ENCODE data around the gene TCERG1.
"Not testable (repeated sequence)": the region's sequence is repeated elsewhere in the genome, so short reads cannot be mapped to it uniquely, and the experiment has no call there.

TCERG1 gene

DNA sequence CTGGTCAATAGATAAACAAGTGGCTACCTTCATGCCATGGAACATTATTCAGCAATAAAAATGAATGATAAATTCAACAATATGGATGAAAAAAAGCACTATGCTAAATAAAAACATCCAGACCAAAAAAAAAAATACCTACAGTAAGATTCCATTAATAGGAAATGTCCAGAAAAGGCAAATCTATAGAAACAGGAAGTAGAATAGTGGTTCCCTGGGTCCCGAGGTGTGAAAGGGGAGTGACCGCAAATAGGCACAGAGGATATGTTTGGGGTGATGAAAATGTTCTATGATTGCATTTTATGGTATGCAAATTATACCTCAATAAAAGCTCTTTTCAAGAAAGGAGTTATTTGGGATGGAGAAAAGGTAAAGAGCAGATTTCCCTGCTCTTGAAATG is 72.4 kb downstream of the TCERG1 start:
- in situ Hi-C loops (cut with HindIII; ENCODE audit: low sequenced_read_pairs), result no loop called here

DNA sequence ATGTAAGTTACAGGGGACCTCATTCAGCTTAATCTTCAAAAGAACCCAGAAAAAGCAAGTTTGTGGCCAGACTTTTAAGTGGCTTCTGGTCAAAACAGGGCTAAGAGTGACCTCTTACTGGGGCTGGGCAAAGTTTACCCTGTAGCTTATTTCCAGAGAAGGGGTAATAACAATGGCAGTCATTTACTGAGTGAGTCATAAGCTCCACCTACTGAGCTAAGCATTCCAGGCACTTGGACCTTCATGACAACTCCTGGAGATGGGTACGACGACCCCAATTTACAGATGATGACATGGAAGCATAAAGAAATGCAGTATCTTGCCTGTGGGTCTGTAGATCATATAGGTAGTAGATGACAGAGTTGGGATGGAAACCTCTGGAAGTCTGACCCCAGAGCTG is 73.6 kb downstream of the TCERG1 start:
- in situ Hi-C loops (cut with HindIII; ENCODE audit: low sequenced_read_pairs), result no loop called here

DNA sequence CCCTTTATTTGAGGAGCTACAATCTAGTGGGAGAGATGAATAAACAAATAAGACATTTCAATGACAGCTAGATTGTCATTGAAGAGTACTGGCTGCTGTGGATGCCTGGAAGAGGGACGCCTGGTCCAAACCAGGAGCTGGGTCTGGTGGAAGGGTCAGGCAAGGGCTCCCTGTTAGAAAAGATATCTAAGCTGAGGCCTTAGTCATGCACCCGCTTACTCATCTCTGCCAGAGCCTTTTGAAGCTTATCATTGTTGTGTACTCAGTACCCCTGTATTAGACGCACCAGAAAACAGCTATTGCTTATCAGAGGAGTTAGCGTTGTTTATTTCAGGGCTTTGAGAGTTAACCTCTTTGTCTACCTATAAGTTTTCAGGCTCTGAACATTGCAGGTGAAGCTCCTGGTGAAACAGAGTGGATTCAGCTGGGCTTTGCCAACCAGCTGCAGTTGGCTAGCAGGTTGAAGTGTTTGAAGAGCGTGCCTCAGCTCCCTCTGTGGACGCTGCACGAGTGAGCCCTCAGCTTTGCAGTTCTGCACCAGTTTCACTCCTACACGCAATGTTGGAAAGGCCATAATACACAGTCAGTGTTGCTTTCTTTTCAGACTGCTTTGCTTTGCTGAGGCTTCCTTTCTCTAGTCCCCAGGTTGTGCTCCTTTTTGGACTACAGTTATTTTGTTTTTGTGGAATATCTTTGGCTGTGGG is 74.4 kb downstream of the TCERG1 start:
- in situ Hi-C loops (cut with HindIII; ENCODE audit: low sequenced_read_pairs), result no loop called here

DNA sequence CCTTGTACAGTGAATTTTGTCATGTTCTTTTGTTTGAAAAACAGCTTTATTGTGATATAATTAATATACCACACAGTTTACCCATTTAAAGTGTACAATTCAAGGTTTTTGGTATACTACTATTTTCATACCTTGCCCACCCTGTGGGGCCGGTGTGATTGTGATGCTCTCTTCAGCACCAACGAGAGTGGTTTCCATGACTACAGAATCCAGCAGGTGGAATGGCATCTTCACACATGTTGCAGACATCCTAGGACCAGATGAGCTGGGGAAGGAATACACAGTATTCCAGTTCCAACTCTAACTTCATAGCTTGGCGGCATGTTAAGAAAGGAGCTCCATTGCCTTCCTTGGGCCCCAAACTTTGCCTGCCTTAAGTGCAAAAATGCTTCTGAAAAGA is 76.6 kb downstream of the TCERG1 start:
- in situ Hi-C loops (cut with HindIII; ENCODE audit: low sequenced_read_pairs), result no loop called here

DNA sequence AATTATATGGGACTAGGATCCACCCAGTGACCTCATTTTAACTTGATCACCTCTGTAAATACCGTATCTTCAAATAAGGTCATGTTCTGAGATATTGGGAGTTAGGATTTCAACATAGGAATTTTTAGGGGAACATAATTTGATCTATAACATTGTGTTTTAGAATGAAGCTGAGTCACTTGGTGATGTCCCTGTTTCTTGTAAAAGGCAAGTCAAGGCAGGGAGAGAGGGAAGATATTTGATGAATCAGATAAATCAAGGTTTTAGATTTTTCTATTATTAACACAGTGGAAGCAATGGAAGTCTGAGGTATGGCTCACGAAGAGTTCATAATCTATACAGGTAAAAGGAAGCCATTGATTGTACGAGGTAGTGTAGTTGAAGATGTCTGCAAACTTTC is 80.7 kb downstream of the TCERG1 start:
- in situ Hi-C loops (cut with HindIII; ENCODE audit: low sequenced_read_pairs), result no loop called here

DNA sequence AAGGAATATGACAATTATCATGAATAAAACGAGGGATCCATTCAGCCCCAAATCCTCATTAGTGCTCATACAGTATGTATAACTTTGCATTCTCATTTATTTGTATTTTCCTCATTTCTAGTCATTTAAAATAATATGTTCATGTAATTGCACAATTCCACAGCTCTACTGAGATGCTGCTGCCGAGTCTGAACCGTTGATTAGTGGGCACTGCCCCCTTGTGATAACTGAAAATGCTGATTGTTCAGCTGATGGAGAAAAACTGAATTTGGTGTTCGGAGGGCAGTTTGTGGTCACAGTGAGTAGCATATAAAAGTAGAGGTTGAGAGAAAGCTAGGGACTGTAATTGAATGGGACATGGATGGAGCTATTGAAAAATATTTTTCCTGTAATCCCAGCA is 81.1 kb downstream of the TCERG1 start:
- in situ Hi-C loops (cut with HindIII; ENCODE audit: low sequenced_read_pairs), result no loop called here

DNA sequence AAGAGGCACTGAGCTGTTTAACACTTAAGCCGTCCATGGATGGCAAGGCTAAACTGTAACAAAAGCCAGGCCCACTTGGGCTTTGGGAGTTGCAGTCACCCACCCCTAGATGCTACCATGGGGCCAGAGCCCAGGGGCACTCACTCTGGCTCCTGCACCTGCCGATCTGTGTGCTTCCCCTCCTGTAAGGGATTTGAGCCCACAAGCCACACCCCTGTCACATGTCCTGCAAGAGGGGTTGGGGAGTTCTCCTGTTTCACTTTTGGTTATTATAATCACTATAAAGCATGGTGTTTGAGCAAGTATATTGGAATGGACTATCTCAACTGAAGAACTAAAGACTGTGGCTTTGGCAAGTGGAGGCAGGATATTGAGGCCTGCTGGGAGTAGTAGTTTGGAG is 82.9 kb downstream of the TCERG1 start:
- in situ Hi-C loops (cut with HindIII; ENCODE audit: low sequenced_read_pairs), result no loop called here

DNA sequence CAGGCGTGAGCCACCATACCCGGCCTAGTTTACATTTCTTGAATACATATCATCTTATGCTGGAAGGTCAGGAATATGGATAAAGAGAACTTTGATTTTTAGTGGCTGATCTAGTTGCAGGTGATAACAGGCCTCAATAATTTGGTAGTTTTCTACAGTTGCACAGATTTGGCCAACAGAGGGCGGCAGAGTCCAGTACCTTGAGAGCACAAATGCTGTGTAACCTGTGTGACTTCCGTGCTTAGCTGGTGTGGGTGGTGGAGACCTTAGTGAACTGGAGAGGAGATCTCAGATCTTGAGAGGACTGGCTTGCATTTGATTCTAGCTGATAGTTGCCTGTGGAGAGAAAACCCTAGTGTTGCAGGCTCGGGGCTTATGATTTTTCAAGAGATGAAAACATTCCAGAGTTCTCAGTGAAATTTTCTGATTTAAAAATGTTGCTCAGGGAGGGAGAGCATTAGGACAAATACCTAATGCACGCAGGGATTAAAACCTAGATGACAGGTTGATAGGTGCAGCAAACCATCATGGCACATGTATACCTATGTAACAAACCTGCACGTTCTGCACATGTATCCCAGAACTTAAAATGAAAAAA is 86.2 kb downstream of the TCERG1 start:
- in situ Hi-C loops (cut with HindIII; ENCODE audit: low sequenced_read_pairs), result no loop called here

DNA sequence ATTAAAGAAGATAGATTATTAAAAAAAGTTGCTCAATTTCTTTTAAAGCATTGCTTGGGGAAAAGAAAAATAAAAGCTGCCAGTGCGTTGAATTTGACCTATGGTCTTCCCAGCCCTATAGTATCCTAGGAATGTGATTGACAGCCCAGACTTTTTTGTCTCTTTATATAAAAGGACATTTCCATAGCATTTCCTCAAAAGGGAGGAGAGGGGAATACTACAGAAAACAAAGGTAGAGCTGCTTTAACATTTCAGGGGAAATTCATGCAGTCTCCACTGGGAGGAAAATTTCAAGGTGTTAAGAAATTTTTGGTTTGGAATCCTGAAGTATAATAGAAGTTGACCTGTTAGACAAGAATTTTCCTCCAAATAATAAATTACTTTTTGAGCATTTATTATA is 86.7 kb downstream of the TCERG1 start:
- in situ Hi-C loops (cut with HindIII; ENCODE audit: low sequenced_read_pairs), result no loop called here

DNA sequence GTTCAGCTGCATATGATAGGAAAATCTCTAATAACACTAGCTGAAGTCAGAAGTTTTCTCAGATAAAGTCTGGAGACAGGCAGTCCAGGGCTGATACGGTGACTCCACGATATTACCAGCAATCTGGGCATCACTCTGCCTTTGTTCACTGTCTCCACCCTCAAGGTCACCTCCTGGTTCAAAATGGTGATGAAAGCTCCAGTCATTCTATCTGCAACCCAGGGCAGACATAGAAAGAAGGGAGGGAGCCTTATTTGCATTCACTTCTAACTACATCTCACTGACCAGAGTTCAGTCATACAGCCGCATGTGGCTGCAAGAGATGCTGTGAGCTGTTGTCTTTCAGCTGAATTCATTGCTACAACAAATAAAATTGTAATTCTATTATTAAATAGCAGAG is 91.3 kb downstream of the TCERG1 start:
- in situ Hi-C loops (cut with HindIII; ENCODE audit: low sequenced_read_pairs), result no loop called here

DNA sequence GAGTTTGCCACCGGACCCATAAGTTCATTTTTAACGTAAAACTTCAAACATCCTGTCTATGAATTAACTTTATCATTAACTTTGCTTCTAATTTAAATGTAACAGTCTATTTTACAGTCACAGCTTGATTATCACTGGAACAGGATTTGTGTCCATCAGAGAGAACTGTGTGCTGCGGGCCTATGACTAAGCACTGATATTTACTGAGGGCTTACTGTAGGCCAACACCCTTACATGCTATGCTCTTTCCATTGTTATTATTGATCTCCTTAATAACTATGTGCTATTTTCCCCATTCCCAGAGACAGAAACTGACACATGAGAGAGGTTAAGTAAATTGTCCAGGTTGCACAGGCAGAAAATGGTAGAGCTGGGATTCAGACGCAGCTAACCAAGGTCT is 92.8 kb downstream of the TCERG1 start:
- in situ Hi-C loops (cut with HindIII; ENCODE audit: low sequenced_read_pairs), result no loop called here

DNA sequence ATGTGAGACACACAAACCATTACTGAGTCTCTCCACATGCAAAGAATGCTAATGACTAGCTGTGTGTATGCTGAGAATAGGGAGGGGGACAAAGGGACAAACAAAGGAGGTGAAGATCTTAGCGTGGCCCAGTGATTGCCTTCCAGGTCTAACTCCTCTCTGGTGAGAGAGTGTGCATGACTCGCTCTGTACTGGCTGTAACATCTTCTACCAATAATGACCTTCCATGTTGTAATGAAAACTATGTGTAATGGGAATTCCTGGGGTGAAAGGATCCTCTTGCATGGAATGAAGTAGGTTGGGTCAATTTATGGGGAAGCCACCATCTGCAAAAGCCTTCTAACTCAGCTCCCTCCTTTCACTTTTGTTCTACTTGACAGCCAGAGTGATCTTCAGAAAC is 93.3 kb downstream of the TCERG1 start:
- in situ Hi-C loops (cut with HindIII; ENCODE audit: low sequenced_read_pairs), result no loop called here

DNA sequence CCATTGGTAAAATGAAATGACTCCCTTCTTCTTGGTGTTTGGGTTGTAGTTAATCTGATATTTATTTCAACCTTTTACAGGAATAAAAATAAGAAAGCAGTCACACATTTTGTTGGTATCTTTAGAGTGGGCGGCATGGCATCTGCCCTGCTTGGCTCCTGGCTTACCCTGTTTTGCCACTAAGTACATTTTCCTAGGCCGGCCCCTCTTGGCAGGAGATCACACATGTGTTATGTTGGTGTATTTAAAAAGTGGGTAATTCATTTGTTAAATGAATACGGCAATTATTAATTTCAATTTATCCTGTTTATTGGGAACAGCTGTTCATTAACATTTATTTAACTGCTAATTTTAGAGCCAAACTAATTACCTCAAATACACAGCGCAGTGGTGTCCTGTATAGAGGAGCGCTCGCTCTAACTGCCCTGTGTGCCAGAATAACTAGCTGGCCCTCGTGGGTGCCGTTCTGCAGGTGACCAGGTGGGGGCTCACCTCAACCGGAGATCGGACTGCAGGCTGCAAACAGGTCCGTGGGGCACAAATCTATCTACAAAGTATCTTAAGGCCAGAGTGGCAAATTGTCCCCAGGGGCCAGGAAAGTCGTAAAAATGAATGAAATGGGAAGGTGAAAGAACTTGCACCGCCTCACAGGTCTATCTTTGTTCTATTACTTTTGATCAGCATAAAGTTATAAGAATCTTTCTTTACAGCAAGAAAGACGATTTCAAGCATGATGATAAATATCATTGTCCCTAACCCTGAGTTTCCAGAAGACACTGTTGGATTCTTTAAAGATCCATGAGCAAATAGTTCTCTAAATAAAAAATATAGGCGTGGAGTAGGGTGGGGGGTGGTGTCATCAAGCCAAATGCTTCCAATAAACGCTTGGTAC is 95.1 kb downstream of the TCERG1 start:
- in situ Hi-C loops (cut with HindIII; ENCODE audit: low sequenced_read_pairs), result no loop called here

DNA sequence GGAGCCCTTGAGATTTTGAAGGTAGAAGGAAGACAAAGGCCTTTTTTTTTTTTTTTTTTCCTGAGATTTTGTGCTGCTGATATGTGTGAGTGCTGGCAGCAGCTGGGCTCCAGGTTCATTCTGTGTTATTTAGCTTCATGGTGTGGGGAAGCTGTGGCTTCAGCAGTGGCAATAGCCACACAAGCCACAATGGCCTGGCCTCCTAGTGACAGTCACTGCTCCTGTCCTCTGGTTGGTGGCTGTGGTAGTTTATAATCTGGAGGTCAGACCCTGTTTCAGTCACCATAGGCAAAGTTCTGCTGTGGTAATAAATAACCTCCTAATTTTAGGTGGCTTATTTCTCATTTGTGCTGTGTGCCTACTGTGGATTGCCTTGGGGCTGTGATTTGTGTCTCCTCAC is 97.1 kb downstream of the TCERG1 start:
- in situ Hi-C loops (cut with HindIII; ENCODE audit: low sequenced_read_pairs), result no loop called here

DNA sequence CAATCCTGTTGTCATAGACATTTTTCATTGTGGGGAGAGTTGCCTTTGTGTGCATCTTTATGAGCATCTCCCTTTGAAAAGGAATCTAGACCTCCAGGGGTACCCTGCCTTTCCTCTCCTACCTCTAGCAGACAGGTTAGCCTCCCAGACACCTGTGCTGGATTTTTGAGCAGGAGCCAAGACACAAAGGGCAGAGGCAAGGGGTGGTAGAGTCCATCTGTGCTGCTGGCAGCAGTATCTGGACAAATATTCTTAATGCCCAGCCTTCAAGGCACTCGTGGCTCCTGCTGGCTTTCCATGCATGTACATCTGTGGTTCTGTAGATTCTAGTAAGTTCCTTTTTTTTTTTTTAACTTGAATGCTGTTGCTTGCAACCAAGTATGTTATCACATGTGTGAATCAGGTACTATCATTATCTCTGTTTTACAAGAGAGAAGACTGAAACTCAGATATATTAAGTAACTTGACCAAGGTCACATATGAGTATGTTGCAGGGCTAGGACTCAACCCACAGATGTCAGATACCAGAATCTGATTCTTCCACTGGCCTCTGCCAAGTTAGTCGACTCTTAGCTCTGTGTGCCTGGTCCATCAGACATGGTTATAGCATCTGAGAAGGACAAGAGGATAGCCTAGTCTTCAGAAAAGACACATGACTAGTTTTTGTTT is 101.8 kb downstream of the TCERG1 start:
- in situ Hi-C loops (cut with HindIII; ENCODE audit: low sequenced_read_pairs), result no loop called here

DNA sequence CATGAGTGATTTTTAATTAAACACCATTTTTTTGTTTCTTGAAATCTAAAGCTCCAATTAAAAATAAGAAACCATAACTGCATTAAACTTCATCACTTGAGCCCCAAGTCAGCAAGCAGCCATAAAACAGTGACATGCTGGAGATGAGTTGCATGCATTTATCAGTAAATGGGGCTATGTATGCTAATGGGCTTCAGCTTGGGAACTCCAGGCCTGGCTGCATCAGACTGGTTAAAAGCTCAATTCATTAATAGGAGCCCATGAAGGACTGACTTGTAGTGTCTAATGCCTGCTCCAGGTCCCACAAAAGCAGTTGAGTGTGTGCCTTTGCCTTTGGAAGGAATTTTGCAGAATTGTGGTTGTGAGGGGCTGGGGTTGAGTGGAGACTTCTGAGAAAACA is 102.5 kb downstream of the TCERG1 start:
- in situ Hi-C loops (cut with HindIII; ENCODE audit: low sequenced_read_pairs), result no loop called here

DNA sequence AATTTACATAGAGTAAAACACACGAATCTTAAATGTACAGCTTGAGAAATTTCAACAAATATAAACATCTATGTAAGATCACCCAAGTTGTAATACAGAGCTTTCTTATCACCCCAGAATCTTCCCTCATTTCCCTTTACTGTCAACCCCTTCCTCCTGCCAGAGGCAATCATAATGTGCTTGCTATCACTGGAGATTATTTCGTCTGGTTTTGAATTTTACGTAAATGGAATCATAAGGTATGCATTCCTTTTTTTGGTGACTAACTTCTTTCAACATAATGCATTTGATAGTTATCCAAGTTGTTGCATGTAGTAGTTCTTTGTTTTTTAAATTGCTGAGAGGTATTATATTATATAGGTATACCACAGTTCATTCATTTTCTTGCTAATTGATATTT is 106.3 kb downstream of the TCERG1 start:
- in situ Hi-C loops (cut with HindIII; ENCODE audit: low sequenced_read_pairs), result no loop called here

DNA sequence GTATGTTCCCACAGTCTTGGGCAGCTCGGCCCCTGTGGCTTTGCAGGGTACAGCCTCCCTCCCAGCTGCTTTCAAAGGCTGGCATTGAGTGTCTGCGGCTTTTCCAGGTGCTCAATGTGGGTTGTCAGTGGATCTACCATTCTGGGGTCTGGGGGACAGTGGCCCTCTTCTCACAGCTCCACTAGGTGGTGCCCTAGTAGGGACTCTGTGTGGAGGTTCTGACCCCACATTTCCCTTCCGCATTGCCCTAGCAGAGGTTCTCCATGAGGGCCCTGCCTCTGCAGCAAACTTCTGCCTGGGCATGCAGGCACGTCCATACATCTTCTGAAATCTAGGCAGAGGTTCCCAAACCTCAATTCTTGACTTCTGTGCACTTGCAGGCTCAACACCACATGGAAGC is 109.8 kb downstream of the TCERG1 start:
- in situ Hi-C loops (cut with HindIII; ENCODE audit: low sequenced_read_pairs), result not testable (repeated sequence)

DNA sequence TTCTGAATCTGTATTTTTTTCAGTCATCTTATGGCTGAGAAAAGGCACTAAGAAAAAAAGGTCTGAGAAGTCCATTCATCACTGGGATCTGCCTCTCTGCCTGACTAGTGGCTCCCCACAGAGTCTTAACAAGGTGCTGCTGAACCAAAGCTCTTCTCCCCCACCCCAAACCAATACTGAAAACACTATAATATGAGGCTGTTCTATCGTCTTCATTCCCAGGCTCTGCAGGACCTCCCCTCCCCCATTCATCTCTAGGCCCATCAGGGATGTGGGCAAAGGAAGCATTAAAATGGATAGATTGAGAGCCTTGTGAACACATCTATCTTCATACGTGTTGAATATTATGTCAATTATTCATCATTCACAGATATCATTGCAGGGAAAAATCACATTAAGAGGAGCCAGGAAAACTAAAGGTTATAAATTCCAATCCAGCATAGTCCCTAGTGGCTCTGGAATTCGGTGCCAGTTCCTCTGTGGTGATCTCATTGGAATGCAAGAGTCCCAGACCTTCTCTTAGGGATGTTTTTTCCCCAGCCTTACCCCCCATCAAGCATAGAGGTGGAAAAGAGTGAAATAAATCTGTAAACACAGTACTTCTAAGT is 113.2 kb downstream of the TCERG1 start:
- in situ Hi-C loops (cut with HindIII; ENCODE audit: low sequenced_read_pairs), result no loop called here

Measured in endothelial cell of hepatic sinusoid (primary cell).